Endodermal cell (in vitro differentiated cells): ENCODE measurements around the gene R3HDM1. TPM values are rescaled to one million over a fixed set of nuclear protein-coding genes. Genes with fewer than 3 reads are reported as not detected.

Experiments used
- DNase-seq: peaks from one replicate; pipeline ENCODE4 v3.0.0-alpha.2; 2017
- H3K27ac ChIP-seq: 2 replicates; pipeline ENCODE4 v1.5.1; 2013; ENCODE audit warnings: mild to moderate bottlenecking, low read depth, low read length, moderate library complexity
- H3K27me3 ChIP-seq: 2 replicates; pipeline ENCODE4 v1.6.1; 2013; ENCODE audit warnings: mild to moderate bottlenecking, low read length, moderate library complexity; ENCODE audit not compliant: insufficient read depth, control insufficient read depth, poor library complexity, severe bottlenecking
- H3K36me3 ChIP-seq: 2 replicates; pipeline ENCODE4 v1.7.0; 2013; ENCODE audit warnings: mild to moderate bottlenecking, low read length, moderate library complexity; ENCODE audit not compliant: control insufficient read depth, insufficient read depth
- H3K4me1 ChIP-seq: one replicate; pipeline ENCODE4 v1.7.0; 2013; ENCODE audit warnings: low read length; ENCODE audit not compliant: control insufficient read depth, insufficient read depth
- H3K4me3 ChIP-seq: 2 replicates; pipeline ENCODE4 v1.5.1; 2013; ENCODE audit warnings: mild to moderate bottlenecking, low read length, moderate library complexity
- H3K9ac ChIP-seq: 2 replicates; pipeline ENCODE4 v1.6.1; 2013; ENCODE audit warnings: mild to moderate bottlenecking, low read length, moderate library complexity; ENCODE audit not compliant: poor library complexity, severe bottlenecking; ENCODE audit errors: extremely low read depth
- H3K9me3 ChIP-seq: 2 replicates; pipeline ENCODE4 v1.6.1; 2013; ENCODE audit warnings: mild to moderate bottlenecking, low read length, moderate library complexity; ENCODE audit not compliant: control insufficient read depth
- H3K27ac Mint-ChIP-seq: 2 replicates; pipeline ENCODE4 v1.8.0; 2020; ENCODE audit warnings: mixed read lengths
- H3K27me3 Mint-ChIP-seq: 2 replicates; pipeline ENCODE4 v1.8.0; 2021; ENCODE audit warnings: mild to moderate bottlenecking, mixed read lengths; ENCODE audit not compliant: insufficient read depth
- H3K36me3 Mint-ChIP-seq: 2 replicates; pipeline ENCODE4 v1.8.0; 2020; ENCODE audit warnings: low read depth, mixed read lengths
- H3K4me1 Mint-ChIP-seq: 2 replicates; pipeline ENCODE4 v1.8.0; 2020; ENCODE audit warnings: mixed read lengths
- H3K4me3 Mint-ChIP-seq: 2 replicates; pipeline ENCODE4 v1.8.0; 2020; ENCODE audit warnings: mild to moderate bottlenecking, moderate library complexity, mixed read lengths
- H3K9me3 Mint-ChIP-seq: 2 replicates; pipeline ENCODE4 v1.8.0; 2020; ENCODE audit warnings: mild to moderate bottlenecking, mixed read lengths
- WGBS, 2 experiments: methylation state at CpG; one replicate each; pipeline versions ENCODE4 v1.1.5 to v1.1.7; 2013; ENCODE audit warnings: missing lambda C conversion rate in 2 of 2, mixed read lengths in 1 of 2; ENCODE audit not compliant: insufficient coverage in 1 of 2, insufficient read length in 1 of 2; 5-methylcytosine and 5-hydroxymethylcytosine counted together
- total RNA-seq, 2 donors: library from RNA; stranded (reverse); fragmentation: NEBNext Ultra II Directional in 1 of 2; extraction: Animal tissue kit (Norgen Biotek cat#: 25700) in 1 of 2; gene quantifications; 2 replicates in 1 of 2; 3 replicates in 1 of 2; pipeline ENCODE4 v1.2.1, GENCODE V29; 2021
- TF ChIP-seq, protein P1 (sequence below): fragments of 200-600 bp; sonication (generic); conservative IDR thresholded peaks from 2 replicates; pipeline ENCODE4 v1.5.0; 2021; ENCODE audit warnings: antibody characterized with exemption, mild to moderate bottlenecking

Gene R3HDM1
- total RNA-seq, 2 donors from 2014 or later, result 52.6 to 67.0 TPM

DNA sequence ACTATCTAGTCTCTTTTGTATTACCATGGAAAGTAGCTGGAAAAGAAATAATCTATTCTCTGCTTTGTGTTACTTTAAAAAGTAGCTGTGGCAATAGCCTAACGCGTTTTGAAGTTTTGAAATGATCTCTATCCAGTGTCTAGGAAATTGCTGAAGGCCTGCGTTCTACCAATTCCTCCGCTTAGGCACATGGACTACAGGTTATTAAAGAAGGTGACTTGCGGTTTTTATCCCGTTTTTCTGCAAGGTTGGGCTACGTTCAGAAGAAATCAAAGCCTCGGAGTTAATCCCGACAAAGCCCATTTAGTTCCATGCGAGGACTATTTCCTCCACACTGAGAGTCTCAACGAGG, 209.7 kb downstream of the R3HDM1 start:
- Mint-ChIP-seq H3K36me3 (peaks cover 1% of the 10 kb centered on the region), H3K4me3 (peak overlapping the region; percentile 89)
- H3K4me3 ChIP-seq, result no peak overlapping the region

DNA sequence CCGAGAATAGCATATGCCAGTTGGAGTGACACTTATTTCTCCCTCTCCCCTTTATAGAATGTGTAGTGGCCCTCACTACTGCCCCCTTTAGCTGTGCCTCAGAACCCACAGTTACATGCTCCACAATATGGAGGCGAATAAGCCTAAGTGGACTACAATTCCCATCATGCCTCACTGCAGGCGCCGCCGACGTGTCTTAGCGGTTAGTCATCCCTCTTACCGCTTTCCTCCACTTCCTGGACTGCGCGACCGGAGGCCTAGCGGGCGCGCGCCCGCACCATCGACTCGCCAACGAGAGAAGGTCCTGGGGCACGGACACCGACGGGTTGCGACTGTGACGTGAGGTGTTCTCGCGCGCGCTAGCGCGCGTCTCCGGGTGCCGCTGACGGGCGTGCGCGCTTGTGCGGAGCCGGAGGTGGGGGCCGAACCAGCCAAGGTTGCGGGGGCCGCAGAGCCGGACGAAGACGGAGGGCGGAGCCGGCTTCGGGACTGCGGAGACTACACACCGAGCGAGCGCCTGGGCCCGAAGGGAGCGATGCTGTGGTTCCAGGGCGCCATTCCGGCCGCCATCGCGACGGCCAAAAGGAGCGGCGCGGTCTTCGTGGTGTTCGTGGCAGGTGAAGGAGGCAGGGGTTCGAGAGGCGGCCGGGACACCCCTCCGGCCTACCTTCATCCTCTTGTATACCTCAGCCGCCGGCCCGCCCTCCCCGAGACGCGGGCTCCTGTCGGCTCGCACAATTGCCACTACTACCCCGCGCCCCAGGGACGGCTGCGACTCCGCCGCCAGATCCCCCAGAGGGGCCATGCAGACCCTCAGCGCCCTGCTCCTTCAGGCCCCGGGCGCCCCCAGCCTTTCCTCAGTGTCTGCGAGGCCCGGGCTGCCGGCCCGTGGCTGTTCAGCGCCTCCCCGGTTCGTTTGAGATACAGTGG, 210.4 kb downstream of the R3HDM1 start, which contains the start of gene UBXN4:
UBXN4 (plus strand) TSS at position 461 of the 930 bp plus-strand sequence; CDS start at position 536, 75 bp downstream.
- TF ChIP-seq, protein P1, sequence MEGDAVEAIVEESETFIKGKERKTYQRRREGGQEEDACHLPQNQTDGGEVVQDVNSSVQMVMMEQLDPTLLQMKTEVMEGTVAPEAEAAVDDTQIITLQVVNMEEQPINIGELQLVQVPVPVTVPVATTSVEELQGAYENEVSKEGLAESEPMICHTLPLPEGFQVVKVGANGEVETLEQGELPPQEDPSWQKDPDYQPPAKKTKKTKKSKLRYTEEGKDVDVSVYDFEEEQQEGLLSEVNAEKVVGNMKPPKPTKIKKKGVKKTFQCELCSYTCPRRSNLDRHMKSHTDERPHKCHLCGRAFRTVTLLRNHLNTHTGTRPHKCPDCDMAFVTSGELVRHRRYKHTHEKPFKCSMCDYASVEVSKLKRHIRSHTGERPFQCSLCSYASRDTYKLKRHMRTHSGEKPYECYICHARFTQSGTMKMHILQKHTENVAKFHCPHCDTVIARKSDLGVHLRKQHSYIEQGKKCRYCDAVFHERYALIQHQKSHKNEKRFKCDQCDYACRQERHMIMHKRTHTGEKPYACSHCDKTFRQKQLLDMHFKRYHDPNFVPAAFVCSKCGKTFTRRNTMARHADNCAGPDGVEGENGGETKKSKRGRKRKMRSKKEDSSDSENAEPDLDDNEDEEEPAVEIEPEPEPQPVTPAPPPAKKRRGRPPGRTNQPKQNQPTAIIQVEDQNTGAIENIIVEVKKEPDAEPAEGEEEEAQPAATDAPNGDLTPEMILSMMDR, result peak; percentile 85
- Mint-ChIP-seq H3K4me1 (peaks cover 15% of the 10 kb centered on the region), H3K9me3 (peaks cover 5% of the 10 kb centered on the region), H3K27me3 (peaks cover 6% of the 10 kb centered on the region), H3K36me3 (peaks cover 7% of the 10 kb centered on the region), H3K4me3 (peak within 1 kb of the TSS; percentile 89), H3K27ac (peak within 1 kb of the TSS; percentile 99)
- Histone ChIP-seq H3K4me3 (peak within 1 kb of the TSS; percentile 88), H3K4me1 (no peaks in the 10 kb centered on the region), H3K27ac (peak within 1 kb of the TSS; percentile 98), H3K27me3 (peaks cover 4% of the 10 kb centered on the region), H3K9ac (peak within 1 kb of the TSS; percentile 92), H3K9me3 (peaks cover 5% of the 10 kb centered on the region), H3K36me3 (peaks cover 8% of the 10 kb centered on the region)
- 1% methylated on average over 53 to 93 of the region's 93 CpGs for WGBS, 2 experiments
- DNase-seq, result peak; percentile 99

More for the DNA sequence above, 209.7 kb downstream of the R3HDM1 start:
- Histone ChIP-seq H3K27ac (no peak overlapping the region), H3K4me1 (no peaks in the 10 kb centered on the region), H3K9ac (no peak overlapping the region), H3K9me3 (peaks cover 5% of the 10 kb centered on the region), H3K36me3 (peaks cover 2% of the 10 kb centered on the region), H3K27me3 (peaks cover 4% of the 10 kb centered on the region)
- WGBS, 2 experiments, result 88 to 90% methylated on average over 11 of the region's 11 CpGs
- TF ChIP-seq, protein P1, result no peak
- peaks cover 10% of the 10 kb centered on the region for H3K27me3 Mint-ChIP-seq
- H3K4me1 Mint-ChIP-seq, result peaks cover 17% of the 10 kb centered on the region
- no peak for DNase-seq
- H3K9me3 Mint-ChIP-seq, result peaks cover 5% of the 10 kb centered on the region
- peak overlapping the region; percentile 38 for H3K27ac Mint-ChIP-seq

DNA sequence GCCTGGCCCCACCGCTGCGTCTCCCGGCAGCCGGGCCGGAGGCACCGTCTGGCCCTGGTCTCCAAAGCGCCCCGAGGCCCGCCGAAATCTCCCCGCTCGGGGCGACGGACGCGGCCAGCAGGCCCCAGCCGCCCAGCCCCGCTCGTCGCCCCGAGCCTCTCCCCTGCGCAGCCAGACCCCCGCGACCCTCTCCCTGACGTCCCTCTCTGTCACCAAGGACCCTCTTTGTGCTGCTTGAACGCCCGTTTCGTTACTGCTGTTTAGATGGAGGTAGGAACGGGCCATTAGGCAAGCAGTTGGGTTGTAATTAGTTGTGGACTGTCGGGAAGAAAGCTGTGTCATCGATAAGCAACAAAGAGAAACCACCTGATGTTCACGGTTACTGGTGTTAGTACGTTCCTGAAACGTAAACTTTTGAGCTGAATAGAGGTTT, 211.1 kb downstream of the R3HDM1 start:
- peaks cover 14% of the 10 kb centered on the region for H3K4me1 Mint-ChIP-seq
- WGBS, 2 experiments, result 0% methylated on average over 8 to 34 of the region's 34 CpGs
- Histone ChIP-seq H3K9ac (peak overlapping the region; percentile 92), H3K27me3 (peaks cover 3% of the 10 kb centered on the region), H3K36me3 (peaks cover 12% of the 10 kb centered on the region), H3K9me3 (peaks cover 1% of the 10 kb centered on the region), H3K27ac (peak overlapping the region; percentile 98), H3K4me1 (no peaks in the 10 kb centered on the region), H3K4me3 (peak overlapping the region; percentile 88)
- peak overlapping the region; percentile 89 for H3K4me3 Mint-ChIP-seq
- TF ChIP-seq, protein P1, result no peak
- H3K36me3 Mint-ChIP-seq, result peaks cover 12% of the 10 kb centered on the region
- peaks cover 2% of the 10 kb centered on the region for H3K9me3 Mint-ChIP-seq
- no peak for DNase-seq
- peaks cover 2% of the 10 kb centered on the region for H3K27me3 Mint-ChIP-seq
- peak overlapping the region; percentile 99 for H3K27ac Mint-ChIP-seq
